Panc1 (cell line): ENCODE data around the gene SMIM20.

Experiments
- POLR2AphosphoS5 ChIP-seq: IDR thresholded peaks from 2 replicates; pipeline ENCODE4 v1.6.1; 2012; ENCODE audit warnings: mild to moderate bottlenecking, low read depth, low read length, moderate library complexity
- TF ChIP-seq, protein P1 (sequence below): fragments of 450-650 bp; IDR thresholded peaks from 2 replicates; pipeline ENCODE4 v1.5.1; 2017; ENCODE audit warnings: mild to moderate bottlenecking

GRCh38 chr4:25943805-25944204 is 29.8 kb downstream of the SMIM20 start:
- TF ChIP-seq, protein P1, sequence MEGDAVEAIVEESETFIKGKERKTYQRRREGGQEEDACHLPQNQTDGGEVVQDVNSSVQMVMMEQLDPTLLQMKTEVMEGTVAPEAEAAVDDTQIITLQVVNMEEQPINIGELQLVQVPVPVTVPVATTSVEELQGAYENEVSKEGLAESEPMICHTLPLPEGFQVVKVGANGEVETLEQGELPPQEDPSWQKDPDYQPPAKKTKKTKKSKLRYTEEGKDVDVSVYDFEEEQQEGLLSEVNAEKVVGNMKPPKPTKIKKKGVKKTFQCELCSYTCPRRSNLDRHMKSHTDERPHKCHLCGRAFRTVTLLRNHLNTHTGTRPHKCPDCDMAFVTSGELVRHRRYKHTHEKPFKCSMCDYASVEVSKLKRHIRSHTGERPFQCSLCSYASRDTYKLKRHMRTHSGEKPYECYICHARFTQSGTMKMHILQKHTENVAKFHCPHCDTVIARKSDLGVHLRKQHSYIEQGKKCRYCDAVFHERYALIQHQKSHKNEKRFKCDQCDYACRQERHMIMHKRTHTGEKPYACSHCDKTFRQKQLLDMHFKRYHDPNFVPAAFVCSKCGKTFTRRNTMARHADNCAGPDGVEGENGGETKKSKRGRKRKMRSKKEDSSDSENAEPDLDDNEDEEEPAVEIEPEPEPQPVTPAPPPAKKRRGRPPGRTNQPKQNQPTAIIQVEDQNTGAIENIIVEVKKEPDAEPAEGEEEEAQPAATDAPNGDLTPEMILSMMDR, result no peak
- TF ChIP-seq POLR2AphosphoS5, result no peak
